SK-N-SH (cell line): Measurements from ENCODE around the gene SLC13A3. TPM values are rescaled to one million over a fixed set of nuclear protein-coding genes. Genes with fewer than 3 reads are reported as not detected.

Experiments
- CTCF ChIA-PET: fragments of 300-600, 350-600 bp; formaldehyde crosslinking; extraction: SDS; loops from one replicate; lab custom pipeline; 2021; lab: Yijun Ruan, JAX
- POLR2A ChIA-PET: fragments of 350-600 bp; sonication (Branson Sonifier 250); formaldehyde crosslinking; extraction: SDS; loops from one replicate; lab custom pipeline; 2020; ENCODE audit warnings: antibody characterized with exemption, inconsistent platforms; lab: Yijun Ruan, JAX
- DNase-seq: peaks from one replicate; pipeline ENCODE4 v3.0.0; 2012
- H2AFZ ChIP-seq: fragments of 200-600 bp; sonication (generic); 2 replicates; pipeline ENCODE4 v1.8.1; 2016; ENCODE audit warnings: antibody characterized with exemption, mild to moderate bottlenecking, low read depth
- H3F3A ChIP-seq: fragments of 200-600 bp; sonication (generic); replicated peaks from 2 replicates; pipeline ENCODE3; 2016; ENCODE audit warnings: antibody characterized with exemption, mild to moderate bottlenecking; ENCODE audit not compliant: insufficient read depth
- H3K27ac ChIP-seq, 2 experiments: fragments of 200-500 bp in 1 of 2; fragments of 200-600 bp in 1 of 2; sonication (Bioruptor generic) in 1 of 2; sonication (generic), shearing (Covaris generic) in 1 of 2; 2 replicates each; pipeline versions ENCODE4 v1.5.1 to v1.6.1; 2014 to 2016; ENCODE audit warnings: low read depth in 2 of 2, inconsistent platforms in 1 of 2, low read length in 1 of 2, mild to moderate bottlenecking in 1 of 2, mixed read lengths in 1 of 2
- H3K27me3 ChIP-seq: fragments of 200-600 bp; sonication (generic), shearing (Covaris generic); 2 replicates; pipeline ENCODE4 v1.6.1; 2016; ENCODE audit warnings: mixed run types; ENCODE audit not compliant: insufficient read depth
- H3K36me3 ChIP-seq, 2 experiments: fragments of 200-500 bp in 1 of 2; fragments of 200-600 bp in 1 of 2; sonication (Bioruptor generic) in 1 of 2; sonication (generic) in 1 of 2; replicated peaks in 1 of 2; 2 replicates each; pipeline versions ENCODE3 to v1.5.1; 2014 to 2016; ENCODE audit warnings: low read length in 1 of 2, mild to moderate bottlenecking in 1 of 2; ENCODE audit not compliant: insufficient read depth in 2 of 2, control insufficient read depth in 1 of 2
- H3K4me1 ChIP-seq, 2 experiments: fragments of 200-500 bp in 1 of 2; fragments of 200-600 bp in 1 of 2; sonication (Bioruptor generic) in 1 of 2; sonication (generic), shearing (Covaris generic) in 1 of 2; 2 replicates each; pipeline versions ENCODE4 v1.5.1 to v1.6.1; 2014 to 2016; ENCODE audit warnings: low read depth in 1 of 2, low read length in 1 of 2, mixed run types in 1 of 2; ENCODE audit not compliant: insufficient read depth in 2 of 2, control insufficient read depth in 1 of 2
- H3K4me2 ChIP-seq: fragments of 200-600 bp; sonication (generic), shearing (Covaris generic); 2 replicates; pipeline ENCODE4 v1.6.1; 2017; ENCODE audit warnings: mixed run types
- H3K4me3 ChIP-seq, 2 experiments: fragments of 200-500 bp in 1 of 2; fragments of 200-600 bp in 1 of 2; sonication (Bioruptor generic) in 1 of 2; sonication (generic), shearing (Covaris generic) in 1 of 2; 2 replicates each; pipeline versions ENCODE4 v1.5.1 to v1.8.1; 2014 to 2016; ENCODE audit warnings: low read depth in 2 of 2, inconsistent platforms in 1 of 2, low read length in 1 of 2, mild to moderate bottlenecking in 1 of 2, mixed read lengths in 1 of 2, moderate library complexity in 1 of 2
- H3K79me2 ChIP-seq: fragments of 200-600 bp; sonication (generic); 2 replicates; pipeline ENCODE4 v1.8.1; 2017; ENCODE audit warnings: mild to moderate bottlenecking; ENCODE audit not compliant: insufficient read depth
- H3K9ac ChIP-seq: fragments of 200-600 bp; sonication (generic); 2 replicates; pipeline ENCODE4 v1.6.1; 2017; ENCODE audit warnings: mixed run types
- H3K9me2 ChIP-seq: fragments of 200-600 bp; sonication (generic); 2 replicates; pipeline ENCODE4 v1.6.1; 2017; ENCODE audit warnings: mixed run types
- H3K9me3 ChIP-seq: fragments of 200-600 bp; sonication (generic); 2 replicates; pipeline ENCODE4 v1.6.1; 2017; ENCODE audit warnings: mixed run types, mild to moderate bottlenecking, moderate library complexity
- H4K20me1 ChIP-seq: fragments of 200-600 bp; sonication (generic); 2 replicates; pipeline ENCODE4 v1.6.1; 2017; ENCODE audit warnings: mild to moderate bottlenecking, mixed run types; ENCODE audit not compliant: insufficient read depth
- FOXJ3 ChIP-seq: sonication (generic); formaldehyde crosslinking; IDR thresholded peaks from 2 replicates; pipeline ENCODE4 v1.5.1; 2020; ENCODE audit warnings: mild to moderate bottlenecking, missing genetic modification reagents
- PBX3 ChIP-seq: IDR thresholded peaks from 2 replicates; pipeline ENCODE4; 2012
- RAD21 ChIP-seq: IDR thresholded peaks from 2 replicates; pipeline ENCODE4 v1.6.1; 2012; ENCODE audit warnings: mild to moderate bottlenecking, low read length
- TCF12 ChIP-seq: IDR thresholded peaks from 2 replicates; pipeline ENCODE4 v1.4.0; 2012
- WGBS: methylation state at CpG from one replicate; pipeline ENCODE4 v1.1.6; 2017; ENCODE audit warnings: low lambda C conversion rate; 5-methylcytosine and 5-hydroxymethylcytosine counted together
- polyA plus RNA-seq, 3 experiments: library from polyadenylated mRNA; depleted of rRNA; stranded (reverse); fragments of >200 nt; gene quantifications; 2 replicates each; pipeline ENCODE4 v1.2.3, GENCODE V29; 2012
- TF ChIP-seq, protein P1 (sequence below): IDR thresholded peaks from 2 replicates; pipeline ENCODE4 v1.4.0; 2012; ENCODE audit warnings: low read depth, borderline replicate concordance
- TF ChIP-seq, protein P2 (sequence below): fragments of 200-600 bp; sonication (generic); IDR thresholded peaks from 2 replicates; pipeline ENCODE4 v1.6.1; 2017; ENCODE audit warnings: antibody characterized with exemption, mild to moderate bottlenecking, moderate library complexity

Gene SLC13A3
- polyA plus RNA-seq, 1 of the 3 experiments (the other 2 are of a cell fraction), result 0.10 TPM

- TF ChIP-seq, protein P1, sequence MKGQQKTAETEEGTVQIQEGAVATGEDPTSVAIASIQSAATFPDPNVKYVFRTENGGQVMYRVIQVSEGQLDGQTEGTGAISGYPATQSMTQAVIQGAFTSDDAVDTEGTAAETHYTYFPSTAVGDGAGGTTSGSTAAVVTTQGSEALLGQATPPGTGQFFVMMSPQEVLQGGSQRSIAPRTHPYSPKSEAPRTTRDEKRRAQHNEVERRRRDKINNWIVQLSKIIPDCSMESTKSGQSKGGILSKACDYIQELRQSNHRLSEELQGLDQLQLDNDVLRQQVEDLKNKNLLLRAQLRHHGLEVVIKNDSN, result no peak
- TF ChIP-seq FOXJ3 (no peak), TCF12 (no peak), RAD21 (no peak)
Observed at GRCh38 chr20:46666818-46667515, 15.7 kb upstream of the SLC13A3 start (continued).

DNA sequence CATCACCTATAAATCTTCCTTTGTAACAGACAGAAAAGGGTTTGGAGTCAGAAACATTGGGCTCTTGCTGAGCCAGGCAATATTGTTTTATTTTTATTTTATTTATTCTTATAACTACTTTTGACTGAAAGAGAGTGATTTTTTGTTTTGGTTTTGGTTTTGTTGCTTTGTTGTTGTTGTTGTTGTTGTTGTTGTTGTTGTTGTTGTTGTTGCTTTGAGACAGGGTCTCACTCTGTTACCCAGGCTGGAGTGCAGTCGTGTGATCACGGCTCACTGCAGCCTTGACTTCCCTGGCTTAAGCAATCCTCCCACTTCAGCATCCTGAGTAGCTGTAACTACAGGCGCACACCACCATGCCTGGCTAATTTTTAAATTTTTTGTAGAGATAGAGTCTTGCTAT is 15.0 kb upstream of the SLC13A3 start:
- no peak overlapping the region for H3K4me2 ChIP-seq
- H3K36me3 ChIP-seq, result no peaks in the 10 kb centered on the region
- no peak for DNase-seq
- H3K4me1 ChIP-seq, result no peaks in the 10 kb centered on the region
- no peaks in the 10 kb centered on the region for H3K9me2 ChIP-seq
- H2AFZ ChIP-seq, result no peak overlapping the region
- TF ChIP-seq PBX3, result no peak
- no peak overlapping the region for H3K9ac ChIP-seq
- H3K4me3 ChIP-seq, result no peak overlapping the region
- ChIA-PET CTCF (interaction anchor here (0.7 to 1.7 kb wide), 3 partner anchors 15 to 150 kb away, joined by 3 to 5 read pairs (median 4); no protein-coding TSS in a partner anchor), POLR2A (no interaction called here)
- no peaks in the 10 kb centered on the region for H3K27me3 ChIP-seq
- H4K20me1 ChIP-seq, result no peaks in the 10 kb centered on the region
- H3K9me3 ChIP-seq, result no peaks in the 10 kb centered on the region
- whole genome bisulfite sequencing, result 97% methylated on average over 3 of the region's 3 CpGs
- H3F3A ChIP-seq, result no peaks in the 10 kb centered on the region
- no peaks in the 10 kb centered on the region for H3K79me2 ChIP-seq
- H3K27ac ChIP-seq, result no peak overlapping the region

- Histone ChIP-seq H4K20me1 (no peaks in the 10 kb centered on the region), H3K9ac (no peak overlapping the region), H3K27me3 (no peaks in the 10 kb centered on the region), H3K9me3 (no peaks in the 10 kb centered on the region), H3K27ac (no peak overlapping the region), H3K4me2 (no peak overlapping the region), H3K9me2 (no peaks in the 10 kb centered on the region), H3K79me2 (no peaks in the 10 kb centered on the region), H2AFZ (no peak overlapping the region), H3K36me3 (no peaks in the 10 kb centered on the region), H3K4me3 (no peak overlapping the region), H3K4me1 (no peaks in the 10 kb centered on the region), H3F3A (no peaks in the 10 kb centered on the region)
- ChIA-PET POLR2A (no interaction called here), CTCF (interaction anchor here (0.7 to 1.7 kb wide), 2 partner anchors 15 to 149 kb away, joined by 3 to 4 read pairs; no protein-coding TSS in a partner anchor)
- 58% methylated on average over 3 of the region's 3 CpGs for WGBS
- DNase-seq, result no peak
- TF ChIP-seq, protein P2, sequence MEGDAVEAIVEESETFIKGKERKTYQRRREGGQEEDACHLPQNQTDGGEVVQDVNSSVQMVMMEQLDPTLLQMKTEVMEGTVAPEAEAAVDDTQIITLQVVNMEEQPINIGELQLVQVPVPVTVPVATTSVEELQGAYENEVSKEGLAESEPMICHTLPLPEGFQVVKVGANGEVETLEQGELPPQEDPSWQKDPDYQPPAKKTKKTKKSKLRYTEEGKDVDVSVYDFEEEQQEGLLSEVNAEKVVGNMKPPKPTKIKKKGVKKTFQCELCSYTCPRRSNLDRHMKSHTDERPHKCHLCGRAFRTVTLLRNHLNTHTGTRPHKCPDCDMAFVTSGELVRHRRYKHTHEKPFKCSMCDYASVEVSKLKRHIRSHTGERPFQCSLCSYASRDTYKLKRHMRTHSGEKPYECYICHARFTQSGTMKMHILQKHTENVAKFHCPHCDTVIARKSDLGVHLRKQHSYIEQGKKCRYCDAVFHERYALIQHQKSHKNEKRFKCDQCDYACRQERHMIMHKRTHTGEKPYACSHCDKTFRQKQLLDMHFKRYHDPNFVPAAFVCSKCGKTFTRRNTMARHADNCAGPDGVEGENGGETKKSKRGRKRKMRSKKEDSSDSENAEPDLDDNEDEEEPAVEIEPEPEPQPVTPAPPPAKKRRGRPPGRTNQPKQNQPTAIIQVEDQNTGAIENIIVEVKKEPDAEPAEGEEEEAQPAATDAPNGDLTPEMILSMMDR, result no peak
- TF ChIP-seq, all 33 proteins: peak for 0
Observed at GRCh38 chr20:46665602-46666001, 14.3 kb upstream of the SLC13A3 start.
